Measurements from ENCODE around the gene SRGAP2C. TPM values are rescaled to one million over a fixed set of nuclear protein-coding genes. Genes with fewer than 3 reads are reported as not detected.
"Not testable (repeated sequence)": the region's sequence is repeated elsewhere in the genome, so short reads cannot be mapped to it uniquely, and the experiment has no call there.

The SRGAP2C gene
- total RNA-seq, 2 experiments from 2014 or later: 20.3 to 26.4 TPM

GRCh38 chr1:121419050-121419615 is 234.4 kb downstream of the SRGAP2C start:
- POLR2A ChIA-PET; H3K9me3 Mint-ChIP-seq; H3K4me3 Mint-ChIP-seq; intact Hi-C loops (cut with micrococcal nuclease); H3K27me3 Mint-ChIP-seq; DNase-seq; CTCF ChIA-PET; H3K36me3 Mint-ChIP-seq; H3K4me1 Mint-ChIP-seq (ENCODE audit: low read depth); H3K27ac Mint-ChIP-seq: not testable (repeated sequence)

GRCh38 chr1:121421490-121421889 is 236.7 kb downstream of the SRGAP2C start:
- POLR2A ChIA-PET; intact Hi-C loops (cut with micrococcal nuclease): not testable (repeated sequence)

GRCh38 chr1:121423956-121424355 is 239.2 kb downstream of the SRGAP2C start:
- H3K9me3 Mint-ChIP-seq; intact Hi-C loops (cut with micrococcal nuclease); H3K36me3 Mint-ChIP-seq; H3K27ac Mint-ChIP-seq; H3K27me3 Mint-ChIP-seq; POLR2A ChIA-PET; H3K4me3 Mint-ChIP-seq; CTCF ChIA-PET; DNase-seq; H3K4me1 Mint-ChIP-seq (ENCODE audit: low read depth): not testable (repeated sequence)

More at GRCh38 chr1:121421490-121421889, 236.7 kb downstream of the SRGAP2C start:
- DNase-seq; CTCF ChIA-PET; H3K27ac Mint-ChIP-seq; H3K27me3 Mint-ChIP-seq; H3K36me3 Mint-ChIP-seq; H3K9me3 Mint-ChIP-seq; H3K4me1 Mint-ChIP-seq (ENCODE audit: low read depth); H3K4me3 Mint-ChIP-seq: not testable (repeated sequence)

GRCh38 chr1:121433517-121433916 is 248.7 kb downstream of the SRGAP2C start:
- intact Hi-C loops (cut with micrococcal nuclease); H3K4me3 Mint-ChIP-seq; POLR2A ChIA-PET; H3K27ac Mint-ChIP-seq; H3K9me3 Mint-ChIP-seq; DNase-seq; CTCF ChIA-PET; H3K4me1 Mint-ChIP-seq (ENCODE audit: low read depth); H3K27me3 Mint-ChIP-seq; H3K36me3 Mint-ChIP-seq: not testable (repeated sequence)

GRCh38 chr1:121438862-121439261 is 254.1 kb downstream of the SRGAP2C start:
- H3K36me3 Mint-ChIP-seq; H3K27ac Mint-ChIP-seq; H3K4me1 Mint-ChIP-seq (ENCODE audit: low read depth); H3K4me3 Mint-ChIP-seq; intact Hi-C loops (cut with micrococcal nuclease); POLR2A ChIA-PET; DNase-seq; CTCF ChIA-PET; H3K27me3 Mint-ChIP-seq: not testable (repeated sequence)
- peaks cover 10% of the 10 kb centered on the region for H3K9me3 Mint-ChIP-seq

GRCh38 chr1:121440993-121441392 is 256.2 kb downstream of the SRGAP2C start:
- H3K9me3 Mint-ChIP-seq: peaks cover 10% of the 10 kb centered on the region
- H3K27me3 Mint-ChIP-seq: no peaks in the 10 kb centered on the region
- no peak for DNase-seq
- intact Hi-C loops (cut with micrococcal nuclease): no loop called here
- peaks cover 5% of the 10 kb centered on the region for H3K4me1 Mint-ChIP-seq (ENCODE audit: low read depth)
- no peaks in the 10 kb centered on the region for H3K36me3 Mint-ChIP-seq
- ChIA-PET CTCF (no interaction called here), POLR2A (no interaction called here)
- H3K4me3 Mint-ChIP-seq: no peak overlapping the region
- no peak overlapping the region for H3K27ac Mint-ChIP-seq

Other genes starting within 250 kb of the SRGAP2C start
- gene FAM72B, start 635 bp upstream of the SRGAP2C start, total RNA-seq: 10 to 100 TPM; 26.6 to 36.2 TPM